Coronary artery (tissue), 2 donors: ENCODE measurements around the gene TAGAP.

Source experiments
- DNase-seq: peaks from one replicate; pipeline ENCODE4 v3.0.0-alpha.2; 2017; ENCODE audit warnings: low spot score
- H3K27ac ChIP-seq, 2 donors: fragments of 200-600 bp; sonication (generic); one replicate each; pipeline ENCODE4 v1.5.1; 2016 to 2019
- H3K4me3 ChIP-seq: fragments of 200-600 bp; sonication (generic); 2 replicates; pipeline ENCODE4 v1.5.1; 2016; ENCODE audit warnings: mild to moderate bottlenecking, moderate library complexity
- TF ChIP-seq, protein P1 (sequence below): fragments of 200-600 bp; sonication (generic); IDR thresholded peaks from one replicate; pipeline ENCODE4 v1.5.1; 2019; ENCODE audit warnings: antibody characterized with exemption

The TAGAP gene

DNA sequence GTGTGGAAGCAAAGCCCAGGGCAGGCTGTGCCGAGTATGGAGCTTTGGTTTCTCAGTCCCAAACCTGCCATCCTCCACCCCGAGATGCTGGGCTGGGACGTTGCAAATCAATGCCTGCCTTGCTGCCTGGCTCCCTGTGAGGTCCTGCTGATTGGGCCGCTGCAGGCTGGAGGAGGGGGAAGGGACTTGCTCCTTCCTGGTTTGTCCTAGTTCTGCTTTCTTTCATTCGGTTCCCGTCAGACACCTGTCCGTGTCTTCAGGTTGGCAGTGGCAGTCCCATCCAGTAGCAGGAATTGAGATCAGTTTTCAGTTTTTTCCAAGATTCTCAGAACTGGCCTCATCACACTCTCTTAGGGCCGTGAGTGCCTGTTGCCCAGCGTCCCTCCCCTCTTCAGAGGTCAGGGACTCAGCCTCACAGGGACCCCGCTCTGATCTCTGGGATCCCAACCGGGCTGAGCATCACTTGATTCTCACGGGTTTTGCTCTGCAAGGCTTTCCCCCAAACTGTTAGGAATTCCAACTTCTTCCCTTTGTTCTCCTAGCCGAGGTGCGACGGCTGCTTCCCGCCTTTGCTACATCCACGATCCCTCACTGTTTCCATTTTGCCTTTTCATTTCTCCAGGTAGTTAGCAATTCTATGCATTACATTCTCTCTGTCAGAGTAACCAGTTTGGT lies 24.2 kb upstream of the TAGAP start:
- H3K4me3 ChIP-seq = no peak overlapping the region
- no peak overlapping the region for H3K27ac ChIP-seq
- TF ChIP-seq, protein P1, sequence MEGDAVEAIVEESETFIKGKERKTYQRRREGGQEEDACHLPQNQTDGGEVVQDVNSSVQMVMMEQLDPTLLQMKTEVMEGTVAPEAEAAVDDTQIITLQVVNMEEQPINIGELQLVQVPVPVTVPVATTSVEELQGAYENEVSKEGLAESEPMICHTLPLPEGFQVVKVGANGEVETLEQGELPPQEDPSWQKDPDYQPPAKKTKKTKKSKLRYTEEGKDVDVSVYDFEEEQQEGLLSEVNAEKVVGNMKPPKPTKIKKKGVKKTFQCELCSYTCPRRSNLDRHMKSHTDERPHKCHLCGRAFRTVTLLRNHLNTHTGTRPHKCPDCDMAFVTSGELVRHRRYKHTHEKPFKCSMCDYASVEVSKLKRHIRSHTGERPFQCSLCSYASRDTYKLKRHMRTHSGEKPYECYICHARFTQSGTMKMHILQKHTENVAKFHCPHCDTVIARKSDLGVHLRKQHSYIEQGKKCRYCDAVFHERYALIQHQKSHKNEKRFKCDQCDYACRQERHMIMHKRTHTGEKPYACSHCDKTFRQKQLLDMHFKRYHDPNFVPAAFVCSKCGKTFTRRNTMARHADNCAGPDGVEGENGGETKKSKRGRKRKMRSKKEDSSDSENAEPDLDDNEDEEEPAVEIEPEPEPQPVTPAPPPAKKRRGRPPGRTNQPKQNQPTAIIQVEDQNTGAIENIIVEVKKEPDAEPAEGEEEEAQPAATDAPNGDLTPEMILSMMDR = no peak
- DNase-seq = no peak

DNA sequence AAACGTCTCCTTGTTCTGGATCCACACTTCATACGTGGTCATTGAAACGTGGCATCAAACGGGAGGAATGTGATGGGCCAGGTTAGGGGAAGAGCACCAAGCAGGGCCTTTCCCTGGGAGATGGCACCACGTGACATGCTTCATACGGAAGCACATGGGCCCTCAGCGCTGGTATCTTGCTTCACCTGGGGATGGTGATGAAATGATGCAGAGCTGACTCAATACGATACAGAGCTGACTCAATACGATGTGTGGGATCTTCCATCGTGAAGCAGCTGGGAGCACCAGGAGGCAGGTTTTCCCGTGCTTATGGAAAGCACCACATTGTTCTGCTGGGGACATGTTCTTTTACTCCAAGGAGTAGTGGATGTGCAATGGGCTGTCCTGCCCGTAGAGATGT lies 22.5 kb upstream of the TAGAP start:
- Histone ChIP-seq H3K27ac (no peak overlapping the region), H3K4me3 (no peak overlapping the region)
- no peak for DNase-seq
- TF ChIP-seq, protein P1 = no peak

DNA sequence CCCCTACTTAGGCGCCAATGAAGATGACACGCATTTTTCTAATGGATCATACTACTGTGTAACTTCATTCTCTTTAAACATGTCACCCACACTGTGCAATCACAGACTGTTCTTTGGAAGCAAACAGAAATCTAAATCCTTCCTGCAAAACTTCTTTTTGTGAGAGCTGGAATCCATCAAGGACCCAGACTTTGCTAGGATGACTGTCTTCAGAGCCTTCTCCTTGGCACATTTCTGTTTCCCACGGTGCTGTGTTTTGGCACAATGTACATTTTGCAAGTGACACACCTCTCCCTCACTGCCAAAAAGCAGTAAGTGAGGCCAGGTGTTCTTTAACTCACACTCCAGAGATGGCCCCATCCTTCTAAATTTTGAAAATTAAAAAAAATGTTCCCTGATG lies 21.7 kb upstream of the TAGAP start:
- DNase-seq = no peak
- TF ChIP-seq, protein P1 = no peak
- no peak overlapping the region for H3K27ac ChIP-seq

DNA sequence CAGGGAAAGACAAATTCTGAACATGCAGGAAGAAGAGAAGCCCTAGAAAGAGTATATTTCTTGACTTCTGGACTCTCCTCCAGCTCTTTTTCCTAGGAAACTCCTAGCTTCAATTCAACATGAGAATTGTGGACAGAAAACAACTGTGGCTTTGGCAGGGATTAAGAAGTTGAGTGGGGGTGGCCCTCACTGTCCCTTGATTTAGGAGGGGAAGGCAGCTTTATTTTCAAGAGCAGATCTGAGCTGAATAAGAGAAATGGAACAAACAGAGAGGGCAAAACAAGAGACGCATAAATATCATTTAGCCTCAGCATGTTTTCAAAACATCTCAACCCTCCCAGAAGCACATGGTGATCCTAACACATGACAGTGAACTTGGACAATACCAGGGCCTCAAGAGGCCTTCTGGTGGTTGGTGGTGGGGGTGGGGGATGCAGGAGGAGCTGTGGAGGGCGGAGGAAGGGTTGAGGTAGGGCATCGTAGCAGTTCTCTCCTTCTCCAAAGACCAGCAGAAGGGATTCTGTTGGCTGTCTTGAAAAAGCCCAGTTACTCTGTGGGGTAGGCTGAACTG lies 21.1 kb upstream of the TAGAP start:
- no peak for DNase-seq
- Histone ChIP-seq H3K27ac (no peak overlapping the region), H3K4me3 (no peak overlapping the region)
- TF ChIP-seq, protein P1 = no peak

More for the DNA sequence above, 21.7 kb upstream of the TAGAP start:
- H3K4me3 ChIP-seq = no peak overlapping the region

DNA sequence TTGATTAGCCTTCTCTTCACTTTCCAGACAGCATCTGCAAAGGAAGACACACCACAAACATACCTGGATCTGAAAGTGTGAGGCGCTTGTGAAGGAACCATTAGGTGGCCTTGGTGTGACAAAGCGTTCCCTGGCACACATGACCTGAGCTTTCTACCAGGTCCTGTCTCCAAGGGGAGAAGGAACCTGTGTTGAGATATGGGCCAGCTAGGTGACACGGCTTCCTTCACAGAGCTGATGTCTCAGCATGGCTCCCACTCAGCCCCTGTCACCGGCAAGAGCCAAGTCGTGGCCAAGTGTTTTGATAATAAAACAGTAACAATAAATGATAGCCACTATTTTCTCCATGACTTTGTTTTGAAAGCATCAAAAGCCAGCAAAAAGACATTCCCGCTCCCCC lies 20.3 kb upstream of the TAGAP start:
- no peak for DNase-seq
- TF ChIP-seq, protein P1 = no peak
- Histone ChIP-seq H3K4me3 (no peak overlapping the region), H3K27ac (no peak overlapping the region)

DNA sequence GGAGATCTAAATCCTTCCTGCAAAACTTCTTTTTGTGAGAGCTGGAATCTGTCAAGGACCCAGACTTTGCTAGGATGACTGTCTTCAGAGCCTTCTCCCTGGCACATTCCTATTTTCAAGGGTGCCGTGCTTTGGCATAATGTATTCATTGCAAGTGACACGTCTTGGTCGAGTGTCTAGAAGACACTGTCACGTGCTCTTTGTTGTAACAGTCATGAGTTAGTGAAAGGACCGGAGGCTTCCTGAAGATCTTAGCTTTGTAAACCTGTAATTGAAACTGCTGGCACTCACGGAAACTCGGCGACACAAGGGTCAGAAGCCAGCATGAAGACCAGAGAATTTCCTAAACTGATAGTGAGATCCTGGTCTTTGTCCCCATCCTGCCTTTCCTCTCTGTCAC lies 19.7 kb upstream of the TAGAP start:
- Histone ChIP-seq H3K4me3 (no peak overlapping the region), H3K27ac (no peak overlapping the region)
- no peak for DNase-seq
- TF ChIP-seq, protein P1 = no peak

DNA sequence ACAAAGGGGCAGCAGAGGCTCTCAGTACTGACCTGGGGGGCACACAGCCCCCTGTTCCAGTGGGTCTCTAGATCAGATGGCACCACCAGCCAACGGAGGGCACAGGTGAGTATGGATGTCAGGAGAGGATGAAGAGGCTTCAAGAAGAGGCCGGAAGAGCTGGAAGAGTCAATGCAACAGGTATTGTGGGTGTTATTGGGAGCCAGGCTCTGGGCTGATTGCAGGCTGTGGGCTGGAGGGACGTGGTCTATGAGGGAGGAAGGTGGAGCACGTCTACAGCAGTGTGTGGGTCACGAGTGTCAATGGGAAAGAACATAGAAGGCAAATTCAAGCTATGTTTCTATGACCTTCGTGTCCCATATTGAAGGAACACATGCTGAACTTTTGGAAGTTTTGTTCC lies 18.8 kb upstream of the TAGAP start:
- Histone ChIP-seq H3K27ac (no peak overlapping the region), H3K4me3 (no peak overlapping the region)
- no peak for DNase-seq
- TF ChIP-seq, protein P1 = no peak
